ENCODE data around the gene KANK4. TPM values are rescaled to one million over a fixed set of nuclear protein-coding genes. Genes with fewer than 3 reads are reported as not detected.
A peak's percentile ranks its signal among the peaks of the same experiment; 100 is the strongest.

The KANK4 gene
- total and polyA plus RNA-seq, 2 donors (not counting 1 experiment from before 2014, with no cell fraction given) = not detected

GRCh38 chr1:62334434-62334985 is 15.3 kb upstream of the KANK4 start:
- TF ChIP-seq CTCF (conservative IDR thresholded peaks at IDR 0.05 in 1 of 2, IDR thresholded peaks at IDR 0.05 in 1 of 2; ENCODE audit: low read depth in 1 of 2, low read length in 2 of 2) = peak in 1 of 2 donors; percentile 14
- TF ChIP-seq EZH2 (IDR thresholded peaks at IDR 0.05; ENCODE audit: low read length, missing control alignments) = no peak
- no peaks in the 10 kb centered on the region for H4K20me1 ChIP-seq (ENCODE audit: control insufficient read depth, extremely low read depth, insufficient read depth, low read length)
- H3K4me3 ChIP-seq (replicated peaks in 1 of 4; ENCODE audit: control extremely low read depth in 1 of 4, insufficient read depth in 1 of 4, low read depth in 3 of 4, low read length in 4 of 4) = no peak overlapping the region
- no peak overlapping the region for H3K9ac ChIP-seq (ENCODE audit: insufficient read depth, low read length)
- no peak overlapping the region for H3K27ac ChIP-seq (ENCODE audit: insufficient read depth, low read length)
- H3K27me3 ChIP-seq (ENCODE audit: control insufficient read depth, insufficient read depth, low read length) = no peaks in the 10 kb centered on the region
- no peaks in the 10 kb centered on the region for H3K79me2 ChIP-seq (ENCODE audit: control insufficient read depth, insufficient read depth, low read length)
- no peaks in the 10 kb centered on the region for H3K36me3 ChIP-seq (ENCODE audit: control insufficient read depth, insufficient read depth, low read length)
- no peak overlapping the region for H3K4me2 ChIP-seq (ENCODE audit: extremely low read depth, insufficient read depth, low read length)
- H2AFZ ChIP-seq (ENCODE audit: low read length) = no peak overlapping the region
- no peak for DNase-seq (ENCODE audit: low read depth in 2 of 2)
- H3K9me3 ChIP-seq (ENCODE audit: control insufficient read depth, insufficient read depth, low read depth, low read length) = no peaks in the 10 kb centered on the region
- H3K4me1 ChIP-seq (ENCODE audit: control insufficient read depth, extremely low read depth, insufficient read depth, low read length) = no peaks in the 10 kb centered on the region

GRCh38 chr1:62333441-62333840 is 14.2 kb upstream of the KANK4 start:
- Histone ChIP-seq H2AFZ (ENCODE audit: low read length) (no peak overlapping the region), H3K4me2 (ENCODE audit: extremely low read depth, insufficient read depth, low read length) (no peak overlapping the region), H3K9me3 (ENCODE audit: control insufficient read depth, insufficient read depth, low read depth, low read length) (no peaks in the 10 kb centered on the region), H3K36me3 (ENCODE audit: control insufficient read depth, insufficient read depth, low read length) (no peaks in the 10 kb centered on the region), H3K4me3 (replicated peaks in 1 of 4; ENCODE audit: control extremely low read depth in 1 of 4, insufficient read depth in 1 of 4, low read depth in 3 of 4, low read length in 4 of 4) (no peak overlapping the region), H3K4me1 (ENCODE audit: control insufficient read depth, extremely low read depth, insufficient read depth, low read length) (no peaks in the 10 kb centered on the region), H3K79me2 (ENCODE audit: control insufficient read depth, insufficient read depth, low read length) (no peaks in the 10 kb centered on the region), H3K9ac (ENCODE audit: insufficient read depth, low read length) (no peak overlapping the region), H3K27me3 (ENCODE audit: control insufficient read depth, insufficient read depth, low read length) (no peaks in the 10 kb centered on the region), H4K20me1 (ENCODE audit: control insufficient read depth, extremely low read depth, insufficient read depth, low read length) (no peaks in the 10 kb centered on the region), H3K27ac (ENCODE audit: insufficient read depth, low read length) (no peak overlapping the region)
- DNase-seq (ENCODE audit: low read depth in 2 of 2) = peak in 1 of 2 donors; percentile 51
- no peak for TF ChIP-seq EZH2 (IDR thresholded peaks at IDR 0.05; ENCODE audit: low read length, missing control alignments)
- TF ChIP-seq CTCF (conservative IDR thresholded peaks at IDR 0.05 in 1 of 2, IDR thresholded peaks at IDR 0.05 in 1 of 2; ENCODE audit: low read depth in 1 of 2, low read length in 2 of 2) = no peak

- H3K27me3 ChIP-seq (ENCODE audit: control insufficient read depth, insufficient read depth, low read length) = no peaks in the 10 kb centered on the region
- H3K9me3 ChIP-seq (ENCODE audit: control insufficient read depth, insufficient read depth, low read depth, low read length) = no peaks in the 10 kb centered on the region
- H3K4me3 ChIP-seq (replicated peaks in 1 of 4; ENCODE audit: control extremely low read depth in 1 of 4, insufficient read depth in 1 of 4, low read depth in 3 of 4, low read length in 4 of 4) = no peak overlapping the region
- H3K36me3 ChIP-seq (ENCODE audit: control insufficient read depth, insufficient read depth, low read length) = no peaks in the 10 kb centered on the region
- H3K4me2 ChIP-seq (ENCODE audit: extremely low read depth, insufficient read depth, low read length) = no peak overlapping the region
- H4K20me1 ChIP-seq (ENCODE audit: control insufficient read depth, extremely low read depth, insufficient read depth, low read length) = no peaks in the 10 kb centered on the region
- H2AFZ ChIP-seq (ENCODE audit: low read length) = no peak overlapping the region
- TF ChIP-seq EZH2 (IDR thresholded peaks at IDR 0.05; ENCODE audit: low read length, missing control alignments) = no peak
- no peak for TF ChIP-seq CTCF (conservative IDR thresholded peaks at IDR 0.05 in 1 of 2, IDR thresholded peaks at IDR 0.05 in 1 of 2; ENCODE audit: low read depth in 1 of 2, low read length in 2 of 2)
- no peak overlapping the region for H3K9ac ChIP-seq (ENCODE audit: insufficient read depth, low read length)
- no peaks in the 10 kb centered on the region for H3K79me2 ChIP-seq (ENCODE audit: control insufficient read depth, insufficient read depth, low read length)
- H3K27ac ChIP-seq (ENCODE audit: insufficient read depth, low read length) = no peak overlapping the region
- DNase-seq (ENCODE audit: low read depth in 2 of 2) = no peak
- no peaks in the 10 kb centered on the region for H3K4me1 ChIP-seq (ENCODE audit: control insufficient read depth, extremely low read depth, insufficient read depth, low read length)
Measured at GRCh38 chr1:62327360-62328055, 8.3 kb upstream of the KANK4 start.

Data from fibroblast of lung (primary cell).